Measurements from ENCODE around the gene YOD1.

GRCh38 chr1:207088161-207088560, 37.2 kb upstream of the YOD1 start:
- TF ChIP-seq GATA2 (IDR thresholded peaks at IDR 0.05; ENCODE audit: low read depth, low read length) (no peak), GATA3 (IDR thresholded peaks at IDR 0.05; ENCODE audit: low read depth, low read length) (no peak)

All from SH-SY5Y (cell line).